Neural progenitor cell (in vitro differentiated cells): Measurements from ENCODE around the gene MBOAT1. TPM values are rescaled to one million over a fixed set of nuclear protein-coding genes. Genes with fewer than 3 reads are reported as not detected.
"Not testable (repeated sequence)": the region's sequence is repeated elsewhere in the genome, so short reads cannot be mapped to it uniquely, and the experiment has no call there.

Experiments used
- DNase-seq: peaks from one replicate; pipeline ENCODE4 v3.0.0-alpha.2; 2016; ENCODE audit warnings: low spot score
- H2AFZ ChIP-seq: fragments of 200-600 bp; sonication (generic); replicated peaks from 2 replicates; pipeline ENCODE4 v1.6.1; 2016; ENCODE audit warnings: antibody characterized with exemption
- H3F3A ChIP-seq: fragments of 200-600 bp; sonication (generic); 2 replicates; pipeline ENCODE4 v1.6.1; 2016; ENCODE audit warnings: antibody characterized with exemption, low read depth
- H3K27ac ChIP-seq: fragments of 200-600 bp; sonication (generic); 2 replicates; pipeline ENCODE4 v1.5.1; 2016; ENCODE audit warnings: mild to moderate bottlenecking
- H3K27me3 ChIP-seq: fragments of 200-600 bp; sonication (generic); 2 replicates; pipeline ENCODE4 v1.6.1; 2016; ENCODE audit warnings: mild to moderate bottlenecking, moderate library complexity
- H3K36me3 ChIP-seq: fragments of 200-600 bp; sonication (generic); 2 replicates; pipeline ENCODE4 v1.5.1; 2016
- H3K4me1 ChIP-seq: fragments of 200-600 bp; sonication (generic); 2 replicates; pipeline ENCODE4 v1.6.1; 2016; ENCODE audit warnings: mixed run types
- H3K4me2 ChIP-seq: fragments of 200-600 bp; sonication (generic); 2 replicates; pipeline ENCODE4 v1.6.1; 2016
- H3K4me3 ChIP-seq: fragments of 200-600 bp; sonication (generic); 2 replicates; pipeline ENCODE4 v1.5.1; 2016
- H3K79me2 ChIP-seq: fragments of 200-600 bp; sonication (generic); 2 replicates; pipeline ENCODE4 v1.6.1; 2016; ENCODE audit warnings: low read depth
- H3K9ac ChIP-seq: fragments of 200-600 bp; sonication (generic); 2 replicates; pipeline ENCODE4 v1.6.1; 2016
- H3K9me3 ChIP-seq: fragments of 200-600 bp; sonication (generic); 2 replicates; pipeline ENCODE4 v1.5.1; 2016; ENCODE audit warnings: low read depth
- H4K20me1 ChIP-seq: fragments of 200-600 bp; sonication (generic); 2 replicates; pipeline ENCODE4 v1.6.1; 2016; ENCODE audit warnings: low read depth
- H3K27ac Mint-ChIP-seq: 3 replicates; pipeline ENCODE4 v1.8.0; 2021; ENCODE audit warnings: mixed read lengths
- H3K27me3 Mint-ChIP-seq: 2 replicates; pipeline ENCODE4 v1.8.0; 2022; ENCODE audit warnings: low read depth, mild to moderate bottlenecking, inconsistent platforms, moderate library complexity, mixed read lengths; ENCODE audit not compliant: insufficient read depth
- H3K36me3 Mint-ChIP-seq: 3 replicates; pipeline ENCODE4 v1.8.0; 2021; ENCODE audit warnings: mixed read lengths
- H3K4me1 Mint-ChIP-seq: 3 replicates; pipeline ENCODE4 v1.8.0; 2021; ENCODE audit warnings: mixed read lengths
- H3K4me3 Mint-ChIP-seq: 3 replicates; pipeline ENCODE4 v1.8.0; 2021; ENCODE audit warnings: mild to moderate bottlenecking, moderate library complexity, mixed read lengths
- H3K9me3 Mint-ChIP-seq: 3 replicates; pipeline ENCODE4 v1.8.0; 2020; ENCODE audit warnings: mixed read lengths
- CTCF ChIP-seq: fragments of 200-600 bp; sonication (generic); IDR thresholded peaks from 2 replicates; pipeline ENCODE4 v1.5.1; 2017; ENCODE audit warnings: antibody characterized with exemption, mild to moderate bottlenecking
- EZH2 ChIP-seq: fragments of 200-600 bp; sonication (generic); IDR thresholded peaks from 2 replicates; pipeline ENCODE4 v1.6.1; 2017; ENCODE audit warnings: antibody characterized with exemption, mild to moderate bottlenecking, moderate library complexity
- EZH2phosphoT487 ChIP-seq: fragments of 200-600 bp; sonication (generic); IDR thresholded peaks from 2 replicates; pipeline ENCODE4 v1.6.1; 2017; ENCODE audit warnings: antibody characterized with exemption
- total RNA-seq: library from RNA; depleted of rRNA; stranded (reverse); fragments of >200 nt; gene quantifications from 2 replicates; pipeline ENCODE4 v1.2.3, GENCODE V29; 2015; ENCODE audit warnings: low replicate concordance

Gene MBOAT1
- total RNA-seq, 1 donor from 2014 or later, result 0.45 TPM

GRCh38 chr6:20246125-20246524, 33.9 kb upstream of the MBOAT1 start:
- Histone ChIP-seq H3K9ac (no peak overlapping the region), H3K4me3 (no peak overlapping the region), H3K4me1 (peaks cover 9% of the 10 kb centered on the region), H3K36me3 (no peaks in the 10 kb centered on the region), H2AFZ (peak overlapping the region; percentile 19), H3K4me2 (no peak overlapping the region), H3K79me2 (no peaks in the 10 kb centered on the region), H3F3A (no peaks in the 10 kb centered on the region), H4K20me1 (no peaks in the 10 kb centered on the region), H3K27ac (no peak overlapping the region), H3K9me3 (no peaks in the 10 kb centered on the region), H3K27me3 (no peaks in the 10 kb centered on the region)
- TF ChIP-seq CTCF (no peak), EZH2phosphoT487 (no peak), EZH2 (no peak)
- peaks cover 11% of the 10 kb centered on the region for H3K9me3 Mint-ChIP-seq
- H3K4me3 Mint-ChIP-seq, result no peak overlapping the region
- no peaks in the 10 kb centered on the region for H3K4me1 Mint-ChIP-seq
- H3K27me3 Mint-ChIP-seq, result no peaks in the 10 kb centered on the region
- DNase-seq, result no peak
- no peak overlapping the region for H3K27ac Mint-ChIP-seq
- H3K36me3 Mint-ChIP-seq, result peaks cover 2% of the 10 kb centered on the region

GRCh38 chr6:20244807-20245681, 32.8 kb upstream of the MBOAT1 start:
- H3K27me3 ChIP-seq, H3K36me3 Mint-ChIP-seq, H3K9me3 ChIP-seq, H3K9ac ChIP-seq, H3K79me2 ChIP-seq, H3K27ac ChIP-seq, H3F3A ChIP-seq, H3K27me3 Mint-ChIP-seq, H4K20me1 ChIP-seq, H3K4me1 ChIP-seq, H3K4me3 ChIP-seq, H3K36me3 ChIP-seq, DNase-seq, H2AFZ ChIP-seq, H3K4me3 Mint-ChIP-seq, H3K4me1 Mint-ChIP-seq, H3K27ac Mint-ChIP-seq, H3K4me2 ChIP-seq: not testable (repeated sequence)
- peaks cover 11% of the 10 kb centered on the region for H3K9me3 Mint-ChIP-seq

GRCh38 chr6:20243288-20243687, 31.0 kb upstream of the MBOAT1 start:
- Mint-ChIP-seq H3K27me3 (no peaks in the 10 kb centered on the region), H3K4me1 (no peaks in the 10 kb centered on the region), H3K4me3 (no peak overlapping the region), H3K27ac (no peak overlapping the region), H3K36me3 (peaks cover 2% of the 10 kb centered on the region), H3K9me3 (peaks cover 13% of the 10 kb centered on the region)
- H3K9me3 ChIP-seq, result no peaks in the 10 kb centered on the region
- H3K9ac ChIP-seq, result no peak overlapping the region
- H3K27ac ChIP-seq, result no peak overlapping the region
- H3K4me1 ChIP-seq, result peaks cover 9% of the 10 kb centered on the region
- H3K4me2 ChIP-seq, result no peak overlapping the region
- no peak for DNase-seq
- no peaks in the 10 kb centered on the region for H3K79me2 ChIP-seq
- no peaks in the 10 kb centered on the region for H3K36me3 ChIP-seq
- TF ChIP-seq EZH2phosphoT487 (no peak), EZH2 (no peak), CTCF (no peak)
- no peaks in the 10 kb centered on the region for H4K20me1 ChIP-seq
- no peak overlapping the region for H3K4me3 ChIP-seq
- H3K27me3 ChIP-seq, result no peaks in the 10 kb centered on the region
- no peak overlapping the region for H2AFZ ChIP-seq
- H3F3A ChIP-seq, result no peaks in the 10 kb centered on the region

GRCh38 chr6:20242397-20242796, 30.1 kb upstream of the MBOAT1 start:
- no peaks in the 10 kb centered on the region for H3K4me1 Mint-ChIP-seq
- Histone ChIP-seq H3K27me3 (no peaks in the 10 kb centered on the region), H3K4me3 (no peak overlapping the region), H3K36me3 (no peaks in the 10 kb centered on the region), H3K79me2 (no peaks in the 10 kb centered on the region), H3K4me1 (peaks cover 9% of the 10 kb centered on the region), H3K4me2 (no peak overlapping the region), H4K20me1 (no peaks in the 10 kb centered on the region), H2AFZ (no peak overlapping the region), H3K9me3 (no peaks in the 10 kb centered on the region), H3K9ac (no peak overlapping the region), H3F3A (no peaks in the 10 kb centered on the region), H3K27ac (no peak overlapping the region)
- TF ChIP-seq EZH2phosphoT487 (no peak), EZH2 (no peak), CTCF (no peak)
- no peak for DNase-seq
- no peak overlapping the region for H3K27ac Mint-ChIP-seq
- H3K9me3 Mint-ChIP-seq, result peaks cover 13% of the 10 kb centered on the region
- H3K36me3 Mint-ChIP-seq, result peaks cover 2% of the 10 kb centered on the region
- no peak overlapping the region for H3K4me3 Mint-ChIP-seq
- no peaks in the 10 kb centered on the region for H3K27me3 Mint-ChIP-seq
